Heart left ventricle (tissue), 16 donors: Measurements from ENCODE around the gene CHRM2. TPM values are rescaled to one million over a fixed set of nuclear protein-coding genes. Genes with fewer than 3 reads are reported as not detected.

Experiments used
- ATAC-seq, 4 donors: fragments of 200-7000 bp; cut with Tn5 transposase; one replicate each; pipeline ENCODE4 v1.9.1; 2020 to 2022; ENCODE audit warnings: moderate library complexity in 4 of 4, mild to moderate bottlenecking in 3 of 4, moderate number of reproducible peaks in 1 of 4
- DNase-seq, 5 donors: peaks; one replicate each; pipeline ENCODE4 v3.0.0-alpha.2; 2020
- H3K27ac ChIP-seq, 12 donors: fragments of 200-600 bp; sonication (generic) in 4 of 12; one replicate each; pipeline versions ENCODE4 v1.5.0 to v1.8.0; 2016 to 2022; ENCODE audit warnings: mild to moderate bottlenecking in 2 of 12
- H3K27me3 ChIP-seq, 9 donors: fragments of 200-600 bp; sonication (generic) in 2 of 9; one replicate each; pipeline versions ENCODE4 v1.5.1 to v1.8.0; 2016 to 2022; ENCODE audit warnings: mild to moderate bottlenecking in 3 of 9
- H3K36me3 ChIP-seq, 9 donors: fragments of 200-600 bp; sonication (generic) in 2 of 9; one replicate each; pipeline versions ENCODE4 v1.5.0 to v1.8.0; 2018 to 2022; ENCODE audit warnings: mild to moderate bottlenecking in 2 of 9
- H3K4me1 ChIP-seq, 12 donors: fragments of 200-600 bp; sonication (generic) in 4 of 12; one replicate each; pipeline versions ENCODE4 v1.5.0 to v1.8.0; 2016 to 2022; ENCODE audit warnings: mild to moderate bottlenecking in 3 of 12
- H3K4me3 ChIP-seq, 12 donors: fragments of 200-600 bp; sonication (generic) in 4 of 12; one replicate each; pipeline versions ENCODE4 v1.5.0 to v1.8.0; 2017 to 2022; ENCODE audit warnings: mild to moderate bottlenecking in 9 of 12, moderate library complexity in 4 of 12
- H3K9me3 ChIP-seq, 12 donors: fragments of 200-600 bp; sonication (generic) in 4 of 12; one replicate each; pipeline versions ENCODE4 v1.5.0 to v1.8.0; 2016 to 2022; ENCODE audit warnings: mild to moderate bottlenecking in 1 of 12
- CTCF ChIP-seq, 12 donors: fragments of 200-600 bp; sonication (generic) in 4 of 12; IDR thresholded peaks; one replicate each; pipeline versions ENCODE4 v1.5.0 to v1.8.0; 2018 to 2022; ENCODE audit warnings: antibody characterized with exemption in 12 of 12, mild to moderate bottlenecking in 5 of 12
- POLR2A ChIP-seq, 2 donors: fragments of 450-650 bp; IDR thresholded peaks; one replicate each; pipeline ENCODE4 v1.6.1; 2017; ENCODE audit warnings: antibody characterized with exemption in 2 of 2, mild to moderate bottlenecking in 2 of 2, moderate library complexity in 2 of 2
- WGBS, 4 donors: extraction: QIAGEN DNeasy Blood & Tissue Kit in 2 of 4; methylation state at CpG; one replicate each; pipeline versions ENCODE4 v1.1.5 to v1.1.7; 2013 to 2018; 5-methylcytosine and 5-hydroxymethylcytosine counted together
- intact Hi-C, 10 donors: fragments of 100-400 bp; cut with DNase I; formaldehyde crosslinking; loops; one replicate each; pipeline versions ENCODE4 v1.11.1 to v1.14.2; 2022
- polyA plus RNA-seq, 2 donors: library from polyadenylated mRNA; stranded (reverse); fragments of 200-250 nt; gene quantifications; one replicate each; pipeline ENCODE4 v1.2.3, GENCODE V29; 2013
- total RNA-seq, 9 donors: library from RNA; depleted of rRNA in 2 of 9; stranded (reverse); fragments of >200 nt in 2 of 9; fragmentation: NEBNext Ultra II Directional in 3 of 9; extraction: Animal tissue kit (Norgen Biotek cat#: 25700) in 3 of 9; gene quantifications; one replicate each; pipeline versions ENCODE4 v1.1.0 to v1.2.4, GENCODE V29; 2016 to 2023
- donor health status: ischemic (EF 13 %, LVEDD 7.1; RV severe dilation, severe dysfunction).
- donor health status: healthy with polysubstance abuse.
- donor health status: DM: no; HTN: yes; CAD: no.
- donor health status: DM: no; HTN: no; CAD: no.
- donor health status: ischemic (EF 25% LVEDD 6.9; RV normal size, moderate dysfunction).
- donor health status: ischemic (EF 25% LVEDD 5.7; RV mildly dilated, moderate dysfunction).
- donor health status: healthy.
- donor health status: DM: yes; HTN: yes; CAD: no.
- donor health status: ischemic (EF 35%, LVEDD 5.7; RV mildly dilated, moderate dysfunction).
- donor health status: nonischemic (EF 11% LVEDD 7.7; RV severe dilation, severe dysfunction).
- donor health status: DM: yes; HTN: yes; CAD: no.
- donor health status: PGD.
- donor health status: ischemic (EF 29% LVEDD 5.4; RV normal size, mild dysfunction).
- donor health status: nonischemic (EF 23%, LVEDD 6.1; RV moderate dilation, normal function).

The CHRM2 gene
- total and polyA plus RNA-seq, 11 donors: 22.2 to 124 (median 51.2) TPM

- Histone ChIP-seq H3K4me3 (no peak overlapping the region), H3K27me3 (no peaks in the 10 kb centered on the region), H3K9me3 (peaks cover 0 to 4% (median 0%) of the 10 kb centered on the region in 12 donors), H3K36me3 (no peaks in the 10 kb centered on the region), H3K27ac (no peak overlapping the region), H3K4me1 (peaks cover 0 to 6% (median 0%) of the 10 kb centered on the region in 12 donors)
- TF ChIP-seq POLR2A (IDR thresholded peaks at IDR 0.05) (no peak), CTCF (IDR thresholded peaks at IDR 0.05) (no peak)
- DNase-seq (no peak), ATAC-seq (no peak)
- intact Hi-C loops: no loop called here
- 74 to 92% (median 84%) methylated on average over 1 of the region's 1 CpG for WGBS, 4 donors
Measured at GRCh38 chr7:137020351-137020750, 151.9 kb downstream of the CHRM2 start.

GRCh38 chr7:137025469-137026175, 157.2 kb downstream of the CHRM2 start:
- no peaks in the 10 kb centered on the region for H3K27me3 ChIP-seq
- 82 to 93% (median 92%) methylated on average over 4 of the region's 4 CpGs for WGBS, 4 donors
- intact Hi-C loops: no loop called here
- ATAC-seq: no peak
- peaks cover 0 to 4% (median 0%) of the 10 kb centered on the region in 12 donors for H3K9me3 ChIP-seq
- H3K36me3 ChIP-seq: no peaks in the 10 kb centered on the region
- H3K4me3 ChIP-seq: no peak overlapping the region
- H3K4me1 ChIP-seq: peaks cover 0 to 6% (median 0%) of the 10 kb centered on the region in 12 donors
- TF ChIP-seq CTCF (IDR thresholded peaks at IDR 0.05): no peak
- no peak for TF ChIP-seq POLR2A (IDR thresholded peaks at IDR 0.05)
- peak overlapping the region in 1 of 12 donors; percentile 38 for H3K27ac ChIP-seq
- DNase-seq: no peak

- H3K9me3 ChIP-seq: peaks cover 0 to 4% (median 0%) of the 10 kb centered on the region in 12 donors
- 68 to 90% (median 83%) methylated on average over 1 of the region's 1 CpG for WGBS, 4 donors
- H3K4me3 ChIP-seq: no peak overlapping the region
- H3K4me1 ChIP-seq: peaks cover 0 to 6% (median 0%) of the 10 kb centered on the region in 12 donors
- H3K27me3 ChIP-seq: no peaks in the 10 kb centered on the region
- TF ChIP-seq CTCF (IDR thresholded peaks at IDR 0.05): no peak
- H3K27ac ChIP-seq: peak overlapping the region in 1 of 12 donors; percentile 38
- intact Hi-C loops: no loop called here
- no peaks in the 10 kb centered on the region for H3K36me3 ChIP-seq
- ATAC-seq: no peak
- no peak for DNase-seq
Measured at GRCh38 chr7:137026176-137026500, 157.7 kb downstream of the CHRM2 start.

- H3K27me3 ChIP-seq: no peaks in the 10 kb centered on the region
- H3K9me3 ChIP-seq: no peaks in the 10 kb centered on the region
- H3K27ac ChIP-seq: no peak overlapping the region
- no peak overlapping the region for H3K4me3 ChIP-seq
- ATAC-seq (no peak), DNase-seq (no peak)
- intact Hi-C loops: no loop called here
- WGBS, 4 donors: 86 to 96% (median 91%) methylated on average over 4 of the region's 4 CpGs
- TF ChIP-seq POLR2A (IDR thresholded peaks at IDR 0.05) (no peak), CTCF (IDR thresholded peaks at IDR 0.05) (no peak)
- no peaks in the 10 kb centered on the region for H3K36me3 ChIP-seq
- no peaks in the 10 kb centered on the region for H3K4me1 ChIP-seq
Measured at GRCh38 chr7:137032436-137032835, 164.0 kb downstream of the CHRM2 start.
